Activated CD4-positive, alpha-beta memory T cell treated with anti-CD3 and anti-CD28 coated beads for 36 hours (primary cell): ENCODE data around the gene MAMDC4. TPM values are rescaled to one million over a fixed set of nuclear protein-coding genes. Genes with fewer than 3 reads are reported as not detected.
"Not testable (repeated sequence)": the region's sequence is repeated elsewhere in the genome, so short reads cannot be mapped to it uniquely, and the experiment has no call there.

Experiments used
- CTCF ChIA-PET: fragments of 350-600 bp; sonication (Branson Sonifier 250); formaldehyde crosslinking; loops from one replicate; lab custom pipeline; 2021; ENCODE audit warnings: antibody characterized with exemption, inconsistent platforms; lab: Charles Lee
- POLR2A ChIA-PET: fragments of 350-600 bp; sonication (Branson Sonifier 250); formaldehyde crosslinking; loops from one replicate; lab custom pipeline; 2021; ENCODE audit warnings: antibody characterized with exemption; lab: Charles Lee
- DNase-seq: peaks from one replicate; pipeline ENCODE4 v3.0.0-alpha.2; 2020
- H3K27ac Mint-ChIP-seq: one replicate; pipeline ENCODE4 v1.8.0; 2021; ENCODE audit warnings: mixed read lengths
- H3K27me3 Mint-ChIP-seq: one replicate; pipeline ENCODE4 v1.8.0; 2021; ENCODE audit warnings: mixed read lengths
- H3K36me3 Mint-ChIP-seq: one replicate; pipeline ENCODE4 v1.8.0; 2021; ENCODE audit warnings: mixed read lengths
- H3K4me1 Mint-ChIP-seq: one replicate; pipeline ENCODE4 v1.8.0; 2021; ENCODE audit warnings: low read depth, mixed read lengths
- H3K4me3 Mint-ChIP-seq: one replicate; pipeline ENCODE4 v1.8.0; 2021; ENCODE audit warnings: mild to moderate bottlenecking, mixed read lengths
- H3K9me3 Mint-ChIP-seq: one replicate; pipeline ENCODE4 v1.8.0; 2021; ENCODE audit warnings: mixed read lengths
- intact Hi-C: fragments of 100-400 bp; cut with micrococcal nuclease; formaldehyde crosslinking; loops from one replicate; pipeline ENCODE4 v1.15.1; 2023
- total RNA-seq, 2 experiments: library from RNA; stranded (reverse); gene quantifications; one replicate each; pipeline ENCODE4 v1.2.3, GENCODE V29; 2021

Gene MAMDC4
- total RNA-seq, 2 experiments from 2014 or later, result 13.0 to 14.3 TPM

DNA sequence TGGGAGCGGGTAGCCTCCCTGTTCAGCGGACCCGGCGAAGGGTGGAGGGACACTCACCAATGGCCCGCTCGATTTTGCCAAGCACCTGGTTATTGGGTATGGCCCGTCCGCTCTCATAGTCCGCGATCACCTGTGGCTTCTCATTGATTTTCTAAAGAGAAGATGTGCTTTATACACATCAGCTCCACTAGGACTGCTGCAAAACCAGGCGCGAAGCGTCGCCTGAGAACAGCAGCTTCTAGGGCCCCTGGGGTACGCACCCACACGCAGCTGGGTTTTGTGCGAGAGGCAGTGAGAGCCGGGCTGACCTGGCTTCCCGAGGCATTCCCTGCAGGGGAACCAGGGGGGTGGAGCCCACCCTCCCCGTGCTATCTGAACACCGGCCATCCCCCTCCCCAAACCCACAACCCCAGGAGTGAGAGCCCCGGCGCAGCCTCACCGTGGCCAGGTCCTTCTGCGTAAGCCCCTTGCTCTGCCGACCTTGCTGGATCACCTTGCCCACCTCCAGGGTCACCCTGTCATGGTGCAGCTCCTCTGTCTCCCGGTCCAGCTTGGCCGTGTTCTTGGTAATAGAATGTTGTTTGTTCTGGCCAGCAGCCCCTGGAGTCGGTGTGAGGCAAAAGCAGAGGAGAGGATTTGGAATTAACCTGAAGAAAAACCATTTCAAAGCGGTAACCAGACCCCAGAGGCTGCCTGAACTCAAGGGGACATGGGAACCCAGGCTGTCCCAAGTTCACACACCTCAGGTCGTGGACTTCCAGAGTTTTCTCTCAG lies 10.9 kb downstream of the MAMDC4 start:
- Mint-ChIP-seq H3K9me3 (no peaks in the 10 kb centered on the region), H3K27me3 (no peaks in the 10 kb centered on the region), H3K4me3 (no peak overlapping the region), H3K36me3 (peaks cover 10% of the 10 kb centered on the region), H3K27ac (no peak overlapping the region), H3K4me1 (peaks cover 18% of the 10 kb centered on the region)
- intact Hi-C loops, result no loop called here
- POLR2A ChIA-PET, result interaction anchor here (1.0 kb wide), 1 partner anchor 10 kb away, joined by 3 read pairs; no protein-coding TSS in a partner anchor
- no peak for DNase-seq
- CTCF ChIA-PET, result interaction anchor here (1.1 to 1.4 kb wide), 2 partner anchors 19 to 22 kb away, joined by 3 read pairs; no protein-coding TSS in a partner anchor

DNA sequence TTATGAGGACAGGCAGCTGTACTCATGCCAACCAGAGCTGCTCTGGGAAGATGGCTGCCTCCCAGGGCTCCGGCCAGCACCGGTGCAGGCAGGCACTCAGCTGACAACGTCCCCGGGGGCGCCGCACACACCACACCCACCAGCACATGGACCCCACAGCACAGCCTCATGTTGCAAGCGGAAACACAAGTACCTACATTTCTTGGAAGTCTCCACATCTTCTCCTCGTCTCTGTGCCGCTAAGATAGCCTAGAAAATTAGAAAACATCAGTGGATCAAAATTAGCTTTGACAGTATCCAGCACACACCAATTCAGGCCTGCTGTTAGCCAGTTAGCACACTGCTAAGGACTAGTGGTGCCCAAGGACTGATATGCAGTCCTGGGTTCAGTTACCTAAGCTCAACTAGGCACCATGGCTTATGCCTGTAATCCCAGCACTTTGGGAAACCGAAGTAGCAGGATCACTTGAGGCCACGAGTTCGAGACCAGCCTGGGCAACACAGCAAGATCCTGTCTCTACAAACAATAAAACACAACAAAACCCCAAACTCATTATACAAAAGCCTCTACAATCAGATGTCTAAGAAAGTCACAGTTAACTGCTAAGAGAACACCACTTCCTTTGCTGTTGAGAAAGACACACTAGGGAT lies 11.6 kb downstream of the MAMDC4 start:
- peak overlapping the region; percentile 9 for H3K27ac Mint-ChIP-seq
- H3K4me3 Mint-ChIP-seq, result no peak overlapping the region
- POLR2A ChIA-PET, result no interaction called here
- peaks cover 10% of the 10 kb centered on the region for H3K36me3 Mint-ChIP-seq
- DNase-seq, result no peak
- CTCF ChIA-PET, result interaction anchor here (1.1 to 1.4 kb wide), 2 partner anchors 21 to 183 kb away, joined by 3 to 6 read pairs; no protein-coding TSS in a partner anchor
- H3K27me3 Mint-ChIP-seq, result no peaks in the 10 kb centered on the region
- intact Hi-C loops, result no loop called here
- H3K4me1 Mint-ChIP-seq, result peaks cover 18% of the 10 kb centered on the region
- no peaks in the 10 kb centered on the region for H3K9me3 Mint-ChIP-seq

DNA sequence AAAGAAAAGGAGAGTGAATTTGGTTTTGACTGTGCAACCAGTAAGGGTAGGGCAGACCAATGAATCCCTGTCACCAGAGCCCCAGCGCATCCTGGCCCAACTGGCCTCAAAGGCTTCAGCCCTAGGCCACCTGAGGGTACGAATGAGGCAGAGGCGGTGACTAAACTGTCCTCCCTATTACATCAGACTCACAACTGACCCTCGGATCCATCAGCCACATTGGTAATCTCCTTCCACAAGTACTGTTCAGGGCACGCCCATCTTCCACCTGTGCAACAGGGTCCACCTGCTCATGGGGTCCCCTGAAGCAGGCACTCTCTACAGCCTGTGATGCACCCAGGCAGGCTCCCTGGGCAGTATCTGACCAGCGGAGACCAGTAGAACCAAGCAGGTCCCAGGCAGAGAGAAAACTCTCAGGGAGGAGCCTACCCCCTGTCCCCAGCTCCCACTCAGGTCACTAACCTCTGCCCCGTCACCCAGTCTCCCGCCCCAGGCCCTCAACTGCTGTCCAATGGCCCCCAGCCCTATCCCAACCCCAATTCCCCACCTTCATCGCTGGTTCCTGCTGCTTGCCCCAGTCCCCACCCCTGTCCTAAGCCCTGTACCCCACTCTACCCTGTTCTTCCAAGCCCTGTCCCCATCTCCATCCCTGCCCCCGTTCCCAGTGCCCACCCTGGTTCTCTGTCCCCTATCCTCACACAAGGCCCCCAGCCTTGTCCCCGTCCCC lies 13.1 kb downstream of the MAMDC4 start:
- Mint-ChIP-seq H3K27ac (peak overlapping the region; percentile 67), H3K4me3 (peak overlapping the region; percentile 87), H3K9me3 (no peaks in the 10 kb centered on the region), H3K36me3 (peaks cover 10% of the 10 kb centered on the region), H3K4me1 (peaks cover 18% of the 10 kb centered on the region), H3K27me3 (no peaks in the 10 kb centered on the region)
- ChIA-PET CTCF (interaction anchor here (0.6 kb wide), 1 partner anchor 24 kb away, joined by 3 read pairs; no protein-coding TSS in a partner anchor), POLR2A (no interaction called here)
- intact Hi-C loops, result no loop called here
- DNase-seq, result no peak

DNA sequence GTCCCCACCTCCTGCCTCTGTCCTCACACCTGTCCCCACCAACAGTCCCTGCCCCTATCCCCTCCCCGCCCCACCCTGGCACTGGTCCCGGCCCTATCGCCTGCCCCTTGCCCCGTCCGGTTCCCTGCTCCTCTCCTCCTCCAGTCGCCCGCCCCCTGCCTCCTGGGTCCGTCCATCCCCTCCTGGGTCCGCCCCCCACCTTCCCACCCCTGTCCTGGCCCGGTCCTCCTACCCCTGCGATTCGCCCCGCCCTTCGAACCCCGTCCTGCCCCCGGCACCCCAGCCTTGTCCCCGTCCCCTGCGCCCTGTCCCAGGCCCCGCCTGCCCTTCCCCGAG lies 13.6 kb downstream of the MAMDC4 start:
- DNase-seq, result no peak
- peak overlapping the region; percentile 87 for H3K4me3 Mint-ChIP-seq
- H3K36me3 Mint-ChIP-seq, result peaks cover 8% of the 10 kb centered on the region
- peaks cover 18% of the 10 kb centered on the region for H3K4me1 Mint-ChIP-seq
- ChIA-PET CTCF (interaction anchor here (3.1 kb wide), 1 partner anchor 23 kb away, joined by 10 read pairs; the partner anchor contains the start of gene AJM1), POLR2A (interaction anchor here (0.7 to 1.0 kb wide), 3 partner anchors 9 to 36 kb away, joined by 3 to 6 read pairs (median 5); no protein-coding TSS in a partner anchor)
- H3K27ac Mint-ChIP-seq, result peak overlapping the region; percentile 67
- intact Hi-C loops, result loop anchor here (1.0 kb wide), 2 partner anchors 17 to 21 kb away; partner anchors contain the start of gene TRAF2
- no peaks in the 10 kb centered on the region for H3K27me3 Mint-ChIP-seq
- no peaks in the 10 kb centered on the region for H3K9me3 Mint-ChIP-seq

DNA sequence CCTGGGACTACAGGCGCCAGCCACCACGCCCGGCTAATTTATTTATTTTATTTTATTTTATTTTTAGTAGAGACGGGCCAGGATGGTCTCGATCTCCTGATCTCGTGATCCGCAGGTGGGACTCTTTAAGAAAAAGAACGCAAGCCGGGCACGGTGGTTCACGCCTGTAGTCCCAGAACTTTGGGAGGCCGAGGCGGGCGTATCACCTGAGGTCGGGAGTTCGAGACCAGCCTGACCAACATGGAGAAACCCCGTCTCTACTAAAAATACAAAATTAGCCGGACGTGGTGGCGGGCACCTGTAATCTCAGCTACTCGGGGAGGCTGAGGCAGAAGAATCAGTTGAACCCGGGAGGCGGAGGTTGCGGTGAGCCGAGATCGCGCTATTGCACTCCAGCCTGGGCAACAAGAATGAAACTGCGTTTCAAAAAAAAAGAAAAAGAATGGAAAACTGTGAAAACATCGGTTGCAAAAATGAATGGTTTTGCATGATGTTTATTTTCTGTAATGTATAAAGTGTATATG lies 14.8 kb downstream of the MAMDC4 start:
- ChIA-PET CTCF (interaction anchor here (1.2 to 3.1 kb wide), 2 partner anchors 16 to 24 kb away, joined by 3 to 10 read pairs; partner anchors contain the start of gene AJM1), POLR2A (interaction anchor here (1.3 kb wide), 1 partner anchor 15 kb away, joined by 4 read pairs; no protein-coding TSS in a partner anchor)
- H3K27ac Mint-ChIP-seq, H3K36me3 Mint-ChIP-seq, DNase-seq, H3K27me3 Mint-ChIP-seq, H3K9me3 Mint-ChIP-seq: not testable (repeated sequence)
- peak overlapping the region; percentile 67 for H3K4me3 Mint-ChIP-seq
- peaks cover 18% of the 10 kb centered on the region for H3K4me1 Mint-ChIP-seq
- intact Hi-C loops, result loop anchor here (1.0 kb wide), 2 partner anchors 15 to 19 kb away; partner anchors contain the start of gene TRAF2

DNA sequence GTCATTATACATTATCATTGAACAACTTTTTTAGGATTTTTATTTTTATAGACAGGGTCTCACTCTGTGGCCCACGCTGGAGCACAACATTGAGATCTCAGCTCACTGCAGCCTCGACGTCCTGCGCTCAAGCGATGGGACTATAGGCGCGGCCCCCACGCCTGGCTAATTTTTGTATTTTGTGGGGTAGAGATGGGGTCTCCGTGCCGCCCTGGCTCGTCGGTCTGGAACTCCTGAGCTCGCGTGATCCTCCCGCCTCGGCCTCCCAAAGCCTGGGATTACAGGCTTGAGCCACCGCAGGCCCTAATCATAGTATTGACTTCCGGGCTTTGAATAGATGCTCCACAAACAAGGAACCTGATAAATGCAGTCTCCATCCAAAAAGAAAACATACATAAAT lies 15.3 kb downstream of the MAMDC4 start:
- no peak for DNase-seq
- H3K27me3 Mint-ChIP-seq, result no peaks in the 10 kb centered on the region
- intact Hi-C loops, result no loop called here
- ChIA-PET CTCF (interaction anchor here (3.1 kb wide), 1 partner anchor 25 kb away, joined by 10 read pairs; the partner anchor contains the start of gene AJM1), POLR2A (interaction anchor here (1.3 kb wide), 1 partner anchor 14 kb away, joined by 4 read pairs; no protein-coding TSS in a partner anchor)
- peaks cover 3% of the 10 kb centered on the region for H3K9me3 Mint-ChIP-seq
- peak overlapping the region; percentile 67 for H3K4me3 Mint-ChIP-seq
- peaks cover 6% of the 10 kb centered on the region for H3K36me3 Mint-ChIP-seq
- peaks cover 18% of the 10 kb centered on the region for H3K4me1 Mint-ChIP-seq
- H3K27ac Mint-ChIP-seq, result no peak overlapping the region

DNA sequence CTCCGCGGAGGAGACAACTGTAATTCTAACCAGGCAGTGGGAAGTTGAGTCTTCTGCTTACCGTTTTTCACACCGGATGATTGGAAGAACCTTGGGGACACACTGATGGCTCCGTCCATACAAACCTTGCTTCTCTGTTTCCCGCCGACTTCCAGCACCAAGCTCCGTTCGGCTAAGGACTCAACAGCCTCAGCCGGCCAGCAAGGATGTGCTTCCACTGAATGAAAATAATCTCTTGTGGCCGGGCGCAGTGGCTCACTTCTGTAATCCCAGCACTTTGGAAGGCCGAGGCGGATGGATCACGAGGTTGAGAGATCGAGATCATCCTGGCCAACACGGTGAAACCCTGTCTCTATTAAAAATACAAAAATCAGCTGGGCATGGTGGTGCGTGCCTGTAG lies 15.8 kb downstream of the MAMDC4 start:
- peak overlapping the region; percentile 67 for H3K4me3 Mint-ChIP-seq
- POLR2A ChIA-PET, result interaction anchor here (1.3 kb wide), 1 partner anchor 14 kb away, joined by 4 read pairs; no protein-coding TSS in a partner anchor
- H3K36me3 Mint-ChIP-seq, result peaks cover 6% of the 10 kb centered on the region
- no peak overlapping the region for H3K27ac Mint-ChIP-seq
- H3K9me3 Mint-ChIP-seq, result peaks cover 8% of the 10 kb centered on the region
- no peak for DNase-seq
- CTCF ChIA-PET, result interaction anchor here (3.1 kb wide), 1 partner anchor 25 kb away, joined by 10 read pairs; the partner anchor contains the start of gene AJM1
- H3K4me1 Mint-ChIP-seq, result peaks cover 18% of the 10 kb centered on the region
- H3K27me3 Mint-ChIP-seq, result no peaks in the 10 kb centered on the region
- intact Hi-C loops, result no loop called here

DNA sequence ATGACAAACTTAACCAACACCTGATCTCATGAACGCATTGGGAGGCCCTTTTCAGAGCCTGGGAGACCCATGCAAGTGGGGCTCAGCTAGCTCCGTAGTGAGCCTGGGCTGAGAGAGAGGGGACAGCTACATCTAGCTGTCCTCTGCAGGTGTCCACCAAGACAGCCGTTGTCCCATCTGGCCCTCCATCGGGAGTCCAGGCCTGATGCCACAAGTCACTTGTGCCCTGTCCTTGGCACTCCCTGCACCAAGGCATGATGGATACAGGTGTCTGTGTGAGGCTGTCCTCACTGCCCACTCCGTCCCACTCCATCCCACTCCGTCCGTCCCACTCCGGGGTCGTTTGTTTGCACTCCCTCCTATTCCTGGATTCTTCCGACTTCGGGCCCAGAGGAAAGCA lies 16.5 kb downstream of the MAMDC4 start:
- peaks cover 9% of the 10 kb centered on the region for H3K9me3 Mint-ChIP-seq
- CTCF ChIA-PET, result interaction anchor here (0.7 to 3.1 kb wide), 2 partner anchors 26 to 166 kb away, joined by 3 to 10 read pairs; partner anchors contain the start of gene AJM1
- H3K27me3 Mint-ChIP-seq, result no peaks in the 10 kb centered on the region
- peak overlapping the region; percentile 20 for H3K4me3 Mint-ChIP-seq
- POLR2A ChIA-PET, result no interaction called here
- intact Hi-C loops, result no loop called here
- DNase-seq, result no peak
- peaks cover 4% of the 10 kb centered on the region for H3K36me3 Mint-ChIP-seq
- H3K27ac Mint-ChIP-seq, result no peak overlapping the region
- H3K4me1 Mint-ChIP-seq, result peaks cover 18% of the 10 kb centered on the region

DNA sequence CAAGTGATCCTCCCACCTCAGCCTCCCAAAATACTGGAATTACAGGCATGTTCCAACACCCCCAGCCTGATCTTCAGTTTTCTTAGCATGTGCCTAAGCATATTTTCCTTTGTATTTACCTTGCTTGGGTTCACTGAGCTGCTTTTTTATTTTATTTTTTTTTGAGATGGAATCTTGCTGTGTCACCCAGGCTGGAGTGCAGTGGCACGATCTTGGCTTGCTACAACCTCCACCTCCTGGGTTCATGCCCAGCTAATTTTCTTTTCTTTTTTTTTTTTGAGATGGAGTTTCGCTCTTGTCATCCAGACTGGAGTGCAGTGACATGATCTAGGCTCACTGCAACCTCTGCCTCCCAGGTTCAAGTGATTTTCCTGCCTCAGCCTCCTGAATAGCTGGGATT lies 17.5 kb downstream of the MAMDC4 start:
- H3K4me1 Mint-ChIP-seq, result peaks cover 10% of the 10 kb centered on the region
- H3K27me3 Mint-ChIP-seq, H3K27ac Mint-ChIP-seq, DNase-seq, H3K36me3 Mint-ChIP-seq, intact Hi-C loops, H3K4me3 Mint-ChIP-seq, H3K9me3 Mint-ChIP-seq: not testable (repeated sequence)
- ChIA-PET CTCF (interaction anchor here (1.6 kb wide), 1 partner anchor 13 kb away, joined by 5 read pairs; no protein-coding TSS in a partner anchor), POLR2A (interaction anchor here (0.8 kb wide), 1 partner anchor 55 kb away, joined by 3 read pairs; no protein-coding TSS in a partner anchor)

DNA sequence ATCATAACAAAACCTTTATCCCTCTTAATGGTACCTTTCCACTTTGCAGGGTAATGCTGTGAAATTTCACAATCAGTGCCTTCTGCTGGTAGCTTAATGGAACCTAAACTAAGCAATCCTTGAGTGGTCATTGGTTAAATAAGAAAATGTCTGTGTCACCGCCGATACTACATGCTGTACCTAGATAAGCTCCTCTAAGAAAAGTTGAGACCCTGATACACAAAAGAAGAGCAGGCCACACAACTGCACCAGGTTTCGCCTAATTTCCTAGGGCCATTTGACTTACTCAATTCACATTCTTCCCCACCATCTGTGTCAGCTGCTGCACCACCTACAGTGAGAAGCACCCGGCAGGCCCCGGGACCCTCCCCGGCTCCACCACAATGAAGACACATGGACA lies 23.0 kb downstream of the MAMDC4 start:
- no peaks in the 10 kb centered on the region for H3K36me3 Mint-ChIP-seq
- CTCF ChIA-PET, result no interaction called here
- no peak for DNase-seq
- POLR2A ChIA-PET, result interaction anchor here (0.6 kb wide), 1 partner anchor 40 kb away, joined by 4 read pairs; no protein-coding TSS in a partner anchor
- H3K27me3 Mint-ChIP-seq, result no peaks in the 10 kb centered on the region
- peaks cover 1% of the 10 kb centered on the region for H3K4me1 Mint-ChIP-seq
- H3K9me3 Mint-ChIP-seq, result peaks cover 9% of the 10 kb centered on the region
- no peak overlapping the region for H3K27ac Mint-ChIP-seq
- no peak overlapping the region for H3K4me3 Mint-ChIP-seq
- intact Hi-C loops, result no loop called here

DNA sequence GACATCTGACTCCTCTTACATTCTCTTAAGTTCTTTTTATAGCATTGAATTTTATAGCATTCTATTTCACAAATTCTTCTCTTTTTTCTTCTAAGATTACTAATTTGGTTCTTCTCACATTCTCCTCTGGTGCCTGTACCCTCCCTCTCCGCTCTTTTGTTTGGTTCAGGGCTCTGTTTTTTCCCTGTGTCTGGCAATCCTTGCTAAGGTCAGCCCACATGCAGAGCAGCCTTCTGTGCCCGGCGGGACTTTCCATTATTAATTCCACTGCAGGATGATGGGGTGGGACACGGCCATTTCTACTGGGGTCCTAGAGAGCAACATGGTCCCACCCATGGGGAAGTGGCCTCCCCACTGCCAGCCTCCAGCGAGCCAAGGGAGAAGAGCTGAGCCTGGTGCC lies 24.3 kb downstream of the MAMDC4 start:
- Mint-ChIP-seq H3K27me3 (no peaks in the 10 kb centered on the region), H3K9me3 (peaks cover 9% of the 10 kb centered on the region), H3K27ac (no peak overlapping the region), H3K36me3 (no peaks in the 10 kb centered on the region), H3K4me1 (peaks cover 12% of the 10 kb centered on the region), H3K4me3 (no peak overlapping the region)
- ChIA-PET POLR2A (interaction anchor here (0.6 kb wide), 1 partner anchor 28 kb away, joined by 5 read pairs; no protein-coding TSS in a partner anchor), CTCF (no interaction called here)
- no peak for DNase-seq
- intact Hi-C loops, result no loop called here
